WTC11 (cell line): Measurements from ENCODE around the gene PMEPA1. TPM values are rescaled to one million over a fixed set of nuclear protein-coding genes. Genes with fewer than 3 reads are reported as not detected.

Source experiments
- ATAC-seq: fragments of 200-7000 bp; cut with Tn5 transposase; 2 replicates; pipeline ENCODE4 v1.10.0; 2021; ENCODE audit warnings: mild to moderate bottlenecking, moderate library complexity
- CTCF ChIA-PET: fragments of 300-600 bp; sonication (Branson Sonifier 250); formaldehyde crosslinking; loops from one replicate; lab custom pipeline; 2021; ENCODE audit warnings: antibody characterized with exemption; lab: Charles Lee
- POLR2A ChIA-PET: fragments of 350-600 bp; sonication (Branson Sonifier 250); formaldehyde crosslinking; loops from one replicate; lab custom pipeline; 2021; ENCODE audit warnings: antibody characterized with exemption; lab: Charles Lee
- DNase-seq: peaks from one replicate; pipeline ENCODE4 v3.0.0; 2021; ENCODE audit warnings: low spot score
- H3K27ac Mint-ChIP-seq: 2 replicates; pipeline ENCODE4 v1.8.0; 2021; ENCODE audit warnings: mixed read lengths
- H3K27me3 Mint-ChIP-seq: 2 replicates; pipeline ENCODE4 v1.8.0; 2021; ENCODE audit warnings: low read depth, mild to moderate bottlenecking, moderate library complexity, mixed read lengths
- H3K36me3 Mint-ChIP-seq: 2 replicates; pipeline ENCODE4 v1.8.0; 2021; ENCODE audit warnings: mixed read lengths
- H3K4me1 Mint-ChIP-seq: 2 replicates; pipeline ENCODE4 v1.8.0; 2022; ENCODE audit warnings: mixed read lengths
- H3K4me3 Mint-ChIP-seq: 2 replicates; pipeline ENCODE4 v1.8.0; 2021; ENCODE audit warnings: mild to moderate bottlenecking, moderate library complexity, mixed read lengths
- H3K9me3 Mint-ChIP-seq: 2 replicates; pipeline ENCODE4 v1.8.0; 2021; ENCODE audit warnings: mixed read lengths
- FOXK1 ChIP-seq: sonication (generic); formaldehyde crosslinking; IDR thresholded peaks from 2 replicates; pipeline ENCODE4 v1.8.0; 2022; ENCODE audit warnings: mild to moderate bottlenecking, moderate library complexity, missing genetic modification reagents
- MXD4 ChIP-seq: fragments of 250-450 bp; sonication (Bioruptor Pico); IDR thresholded peaks from 2 replicates; pipeline ENCODE4 v1.8.0; 2021; ENCODE audit warnings: mild to moderate bottlenecking, moderate library complexity, borderline replicate concordance
- NR1H2 ChIP-seq: sonication (generic); formaldehyde crosslinking; IDR thresholded peaks from 2 replicates; pipeline ENCODE4 v1.9.0; 2021; ENCODE audit warnings: mild to moderate bottlenecking, moderate library complexity, missing genetic modification reagents
- OVOL2 ChIP-seq: fragments of 250-450 bp; sonication (Bioruptor Pico); IDR thresholded peaks from 2 replicates; pipeline ENCODE4 v1.9.0; 2021; ENCODE audit warnings: mild to moderate bottlenecking, borderline replicate concordance
- SMAD3 ChIP-seq: sonication (generic); formaldehyde crosslinking; IDR thresholded peaks from 2 replicates; pipeline ENCODE4 v1.8.0; 2022; ENCODE audit warnings: missing genetic modification reagents, mild to moderate bottlenecking, borderline replicate concordance
- TCF7 ChIP-seq: sonication (generic); formaldehyde crosslinking; IDR thresholded peaks from 2 replicates; pipeline ENCODE4 v1.8.0; 2022; ENCODE audit warnings: mild to moderate bottlenecking, low read depth, missing genetic modification reagents, moderate library complexity
- TEAD4 ChIP-seq: sonication (generic); formaldehyde crosslinking; IDR thresholded peaks from 2 replicates; pipeline ENCODE4 v1.8.0; 2022; ENCODE audit warnings: mild to moderate bottlenecking, missing genetic modification reagents
- ZBTB21 ChIP-seq: sonication (generic); formaldehyde crosslinking; IDR thresholded peaks from 2 replicates; pipeline ENCODE4 v1.8.1; 2023; ENCODE audit warnings: mild to moderate bottlenecking, missing genetic modification reagents, borderline replicate concordance
- ZNF219 ChIP-seq: sonication (generic); formaldehyde crosslinking; IDR thresholded peaks from 2 replicates; pipeline ENCODE4 v1.8.0; 2023; ENCODE audit warnings: missing genetic modification reagents, mild to moderate bottlenecking, borderline replicate concordance
- ZNF423 ChIP-seq: fragments of 250-450 bp; sonication (Bioruptor Pico); IDR thresholded peaks from 2 replicates; pipeline ENCODE4 v2.1.2; 2022; ENCODE audit warnings: mild to moderate bottlenecking, moderate library complexity
- ZNF671 ChIP-seq: fragments of 250-450 bp; sonication (Bioruptor Pico); IDR thresholded peaks from 2 replicates; pipeline ENCODE4 v1.8.0; 2021; ENCODE audit warnings: mild to moderate bottlenecking
- total RNA-seq: library from RNA; stranded (reverse); gene quantifications from 3 replicates; pipeline ENCODE4 v1.2.3, GENCODE V29; 2021
- TF ChIP-seq, protein P1 (sequence below): sonication (generic); formaldehyde crosslinking; IDR thresholded peaks from 2 replicates; pipeline ENCODE4 v1.8.0; 2022; ENCODE audit warnings: missing genetic modification reagents
- TF ChIP-seq, protein P2 (sequence below): fragments of 250-450 bp; sonication (Bioruptor Pico); IDR thresholded peaks from 2 replicates; pipeline ENCODE4 v1.9.0; 2021; ENCODE audit warnings: moderate library complexity, mild to moderate bottlenecking, inconsistent platforms, borderline replicate concordance
- TF ChIP-seq, protein P3 (sequence below): sonication (generic); formaldehyde crosslinking; IDR thresholded peaks from 2 replicates; pipeline ENCODE4 v1.8.1; 2022; ENCODE audit warnings: mild to moderate bottlenecking, moderate library complexity, missing genetic modification reagents
- TF ChIP-seq, protein P4 (sequence below): sonication (generic); formaldehyde crosslinking; IDR thresholded peaks from 2 replicates; pipeline ENCODE4 v1.8.1; 2023; ENCODE audit warnings: mild to moderate bottlenecking, missing genetic modification reagents
- TF ChIP-seq, protein P5 (sequence below): sonication (generic); formaldehyde crosslinking; IDR thresholded peaks from 2 replicates; pipeline ENCODE4 v1.8.0; 2023; ENCODE audit warnings: missing genetic modification reagents
- TF ChIP-seq, protein P6 (sequence below): sonication (generic); formaldehyde crosslinking; IDR thresholded peaks from 2 replicates; pipeline ENCODE4 v1.8.1; 2022; ENCODE audit warnings: missing genetic modification reagents, borderline replicate concordance

Gene PMEPA1
- total RNA-seq, 1 experiment from 2014 or later, result 40.6 TPM

DNA sequence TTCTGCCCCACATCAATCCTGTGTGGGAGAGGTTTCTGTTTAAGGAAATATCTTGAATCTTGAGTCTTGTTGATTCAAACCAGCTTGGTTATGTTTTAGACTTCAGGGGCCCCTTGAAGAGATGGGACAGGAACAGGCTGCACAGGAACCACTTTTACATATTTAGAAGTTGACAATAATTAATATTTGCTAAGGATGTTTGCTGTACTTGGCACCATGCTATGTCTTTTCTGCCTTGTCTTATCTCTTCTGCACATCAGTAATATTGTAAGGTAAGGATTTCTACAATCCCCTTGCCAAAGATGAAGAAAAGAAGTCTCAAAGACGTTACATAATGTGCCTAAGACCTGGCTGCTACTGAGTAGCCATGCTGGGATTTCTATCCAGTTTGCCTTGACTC is 48.0 kb upstream of the PMEPA1 start:
- no peaks in the 10 kb centered on the region; the same call in 1 of the 2 replicates for H3K36me3 Mint-ChIP-seq
- TF ChIP-seq NR1H2 (CRISPR knock-in tag) (no peak), ZNF423 (CRISPR knock-in tag) (no peak), OVOL2 (no peak), ZBTB21 (CRISPR knock-in tag) (no peak), FOXK1 (CRISPR knock-in tag) (no peak), SMAD3 (CRISPR knock-in tag) (no peak), TCF7 (no peak), ZNF671 (CRISPR knock-in tag) (no peak)
- TF ChIP-seq, protein P1, sequence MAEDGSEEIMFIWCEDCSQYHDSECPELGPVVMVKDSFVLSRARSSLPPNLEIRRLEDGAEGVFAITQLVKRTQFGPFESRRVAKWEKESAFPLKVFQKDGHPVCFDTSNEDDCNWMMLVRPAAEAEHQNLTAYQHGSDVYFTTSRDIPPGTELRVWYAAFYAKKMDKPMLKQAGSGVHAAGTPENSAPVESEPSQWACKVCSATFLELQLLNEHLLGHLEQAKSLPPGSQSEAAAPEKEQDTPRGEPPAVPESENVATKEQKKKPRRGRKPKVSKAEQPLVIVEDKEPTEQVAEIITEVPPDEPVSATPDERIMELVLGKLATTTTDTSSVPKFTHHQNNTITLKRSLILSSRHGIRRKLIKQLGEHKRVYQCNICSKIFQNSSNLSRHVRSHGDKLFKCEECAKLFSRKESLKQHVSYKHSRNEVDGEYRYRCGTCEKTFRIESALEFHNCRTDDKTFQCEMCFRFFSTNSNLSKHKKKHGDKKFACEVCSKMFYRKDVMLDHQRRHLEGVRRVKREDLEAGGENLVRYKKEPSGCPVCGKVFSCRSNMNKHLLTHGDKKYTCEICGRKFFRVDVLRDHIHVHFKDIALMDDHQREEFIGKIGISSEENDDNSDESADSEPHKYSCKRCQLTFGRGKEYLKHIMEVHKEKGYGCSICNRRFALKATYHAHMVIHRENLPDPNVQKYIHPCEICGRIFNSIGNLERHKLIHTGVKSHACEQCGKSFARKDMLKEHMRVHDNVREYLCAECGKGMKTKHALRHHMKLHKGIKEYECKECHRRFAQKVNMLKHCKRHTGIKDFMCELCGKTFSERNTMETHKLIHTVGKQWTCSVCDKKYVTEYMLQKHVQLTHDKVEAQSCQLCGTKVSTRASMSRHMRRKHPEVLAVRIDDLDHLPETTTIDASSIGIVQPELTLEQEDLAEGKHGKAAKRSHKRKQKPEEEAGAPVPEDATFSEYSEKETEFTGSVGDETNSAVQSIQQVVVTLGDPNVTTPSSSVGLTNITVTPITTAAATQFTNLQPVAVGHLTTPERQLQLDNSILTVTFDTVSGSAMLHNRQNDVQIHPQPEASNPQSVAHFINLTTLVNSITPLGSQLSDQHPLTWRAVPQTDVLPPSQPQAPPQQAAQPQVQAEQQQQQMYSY (CRISPR knock-in tag), result no peak
- TF ChIP-seq, protein P2, sequence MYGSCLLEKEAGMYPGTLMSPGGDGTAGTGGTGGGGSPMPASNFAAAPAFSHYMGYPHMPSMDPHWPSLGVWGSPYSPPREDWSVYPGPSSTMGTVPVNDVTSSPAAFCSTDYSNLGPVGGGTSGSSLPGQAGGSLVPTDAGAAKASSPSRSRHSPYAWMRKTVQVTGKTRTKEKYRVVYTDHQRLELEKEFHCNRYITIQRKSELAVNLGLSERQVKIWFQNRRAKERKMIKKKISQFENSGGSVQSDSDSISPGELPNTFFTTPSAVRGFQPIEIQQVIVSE (CRISPR knock-in tag), result no peak
- TF ChIP-seq, protein P3, sequence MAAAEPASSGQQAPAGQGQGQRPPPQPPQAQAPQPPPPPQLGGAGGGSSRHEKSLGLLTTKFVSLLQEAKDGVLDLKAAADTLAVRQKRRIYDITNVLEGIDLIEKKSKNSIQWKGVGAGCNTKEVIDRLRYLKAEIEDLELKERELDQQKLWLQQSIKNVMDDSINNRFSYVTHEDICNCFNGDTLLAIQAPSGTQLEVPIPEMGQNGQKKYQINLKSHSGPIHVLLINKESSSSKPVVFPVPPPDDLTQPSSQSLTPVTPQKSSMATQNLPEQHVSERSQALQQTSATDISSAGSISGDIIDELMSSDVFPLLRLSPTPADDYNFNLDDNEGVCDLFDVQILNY (CRISPR knock-in tag), result no peak
- TF ChIP-seq, protein P4, sequence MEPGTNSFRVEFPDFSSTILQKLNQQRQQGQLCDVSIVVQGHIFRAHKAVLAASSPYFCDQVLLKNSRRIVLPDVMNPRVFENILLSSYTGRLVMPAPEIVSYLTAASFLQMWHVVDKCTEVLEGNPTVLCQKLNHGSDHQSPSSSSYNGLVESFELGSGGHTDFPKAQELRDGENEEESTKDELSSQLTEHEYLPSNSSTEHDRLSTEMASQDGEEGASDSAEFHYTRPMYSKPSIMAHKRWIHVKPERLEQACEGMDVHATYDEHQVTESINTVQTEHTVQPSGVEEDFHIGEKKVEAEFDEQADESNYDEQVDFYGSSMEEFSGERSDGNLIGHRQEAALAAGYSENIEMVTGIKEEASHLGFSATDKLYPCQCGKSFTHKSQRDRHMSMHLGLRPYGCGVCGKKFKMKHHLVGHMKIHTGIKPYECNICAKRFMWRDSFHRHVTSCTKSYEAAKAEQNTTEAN (CRISPR knock-in tag), result no peak
- no peak overlapping the region for H3K4me3 Mint-ChIP-seq
- peaks cover 12% of the 10 kb centered on the region for H3K9me3 Mint-ChIP-seq
- no peak overlapping the region for H3K27ac Mint-ChIP-seq
- CTCF ChIA-PET, result no interaction called here
- peaks cover 15% of the 10 kb centered on the region for H3K4me1 Mint-ChIP-seq
- peaks cover 9% of the 10 kb centered on the region for H3K27me3 Mint-ChIP-seq
- DNase-seq (no peak), ATAC-seq (no peak)
- POLR2A ChIA-PET, result no interaction called here

DNA sequence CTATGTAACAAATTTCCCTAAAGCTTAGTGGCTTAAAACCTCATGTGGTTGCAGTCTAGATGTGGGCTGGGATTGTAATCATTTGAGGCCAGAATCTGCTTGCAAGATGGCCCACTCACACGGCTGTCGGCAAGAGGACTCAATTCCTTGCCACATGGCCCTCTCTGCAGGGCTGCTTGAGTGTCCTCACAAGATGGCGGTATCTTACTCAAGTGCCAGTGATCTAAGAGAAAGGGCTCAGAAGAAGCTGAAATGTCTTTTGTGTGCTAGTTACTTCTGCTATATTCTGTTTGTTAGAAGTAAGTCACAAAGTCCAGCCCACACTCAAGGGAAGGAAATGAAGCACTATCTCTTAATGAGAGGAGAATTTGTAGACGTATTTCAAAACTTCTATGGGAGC is 47.1 kb upstream of the PMEPA1 start:
- ChIA-PET CTCF (no interaction called here), POLR2A (no interaction called here)
- ATAC-seq (no peak), DNase-seq (no peak)
- Mint-ChIP-seq H3K4me1 (peaks cover 15% of the 10 kb centered on the region), H3K36me3 (no peaks in the 10 kb centered on the region; the same call in 1 of the 2 replicates), H3K9me3 (peaks cover 12% of the 10 kb centered on the region), H3K4me3 (no peak overlapping the region), H3K27ac (no peak overlapping the region), H3K27me3 (peaks cover 7% of the 10 kb centered on the region)
- TF ChIP-seq ZNF423 (CRISPR knock-in tag), result no peak
- no peak for TF ChIP-seq ZNF219 (CRISPR knock-in tag)
- TF ChIP-seq, protein P5, sequence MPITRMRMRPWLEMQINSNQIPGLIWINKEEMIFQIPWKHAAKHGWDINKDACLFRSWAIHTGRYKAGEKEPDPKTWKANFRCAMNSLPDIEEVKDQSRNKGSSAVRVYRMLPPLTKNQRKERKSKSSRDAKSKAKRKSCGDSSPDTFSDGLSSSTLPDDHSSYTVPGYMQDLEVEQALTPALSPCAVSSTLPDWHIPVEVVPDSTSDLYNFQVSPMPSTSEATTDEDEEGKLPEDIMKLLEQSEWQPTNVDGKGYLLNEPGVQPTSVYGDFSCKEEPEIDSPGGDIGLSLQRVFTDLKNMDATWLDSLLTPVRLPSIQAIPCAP, result no peak

DNA sequence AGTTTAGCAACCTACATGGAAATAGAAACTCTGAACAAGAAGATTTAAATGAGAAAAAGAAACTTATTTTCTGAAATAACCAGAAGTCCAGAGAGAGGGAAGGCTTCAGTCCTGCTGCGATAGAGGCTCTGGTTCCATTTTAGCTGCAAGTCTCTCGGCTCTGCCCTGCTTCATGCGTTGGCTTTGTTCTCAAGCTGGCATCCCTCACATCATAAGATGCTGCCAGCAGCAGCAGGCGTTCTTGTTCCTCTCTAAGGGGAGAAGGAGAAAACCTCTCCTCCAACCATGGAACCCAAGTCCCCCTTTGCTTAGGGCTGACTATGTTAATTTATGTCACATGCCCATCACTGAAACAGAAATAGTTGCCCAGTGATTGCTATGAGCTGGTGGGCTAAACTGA is 46.4 kb upstream of the PMEPA1 start:
- peaks cover 15% of the 10 kb centered on the region for H3K4me1 Mint-ChIP-seq
- POLR2A ChIA-PET, result no interaction called here
- DNase-seq (no peak), ATAC-seq (no peak)
- CTCF ChIA-PET, result no interaction called here
- no peaks in the 10 kb centered on the region; the same call in 1 of the 2 replicates for H3K36me3 Mint-ChIP-seq
- no peak overlapping the region for H3K4me3 Mint-ChIP-seq
- TF ChIP-seq MXD4 (CRISPR knock-in tag), result no peak
- TF ChIP-seq, protein P6, sequence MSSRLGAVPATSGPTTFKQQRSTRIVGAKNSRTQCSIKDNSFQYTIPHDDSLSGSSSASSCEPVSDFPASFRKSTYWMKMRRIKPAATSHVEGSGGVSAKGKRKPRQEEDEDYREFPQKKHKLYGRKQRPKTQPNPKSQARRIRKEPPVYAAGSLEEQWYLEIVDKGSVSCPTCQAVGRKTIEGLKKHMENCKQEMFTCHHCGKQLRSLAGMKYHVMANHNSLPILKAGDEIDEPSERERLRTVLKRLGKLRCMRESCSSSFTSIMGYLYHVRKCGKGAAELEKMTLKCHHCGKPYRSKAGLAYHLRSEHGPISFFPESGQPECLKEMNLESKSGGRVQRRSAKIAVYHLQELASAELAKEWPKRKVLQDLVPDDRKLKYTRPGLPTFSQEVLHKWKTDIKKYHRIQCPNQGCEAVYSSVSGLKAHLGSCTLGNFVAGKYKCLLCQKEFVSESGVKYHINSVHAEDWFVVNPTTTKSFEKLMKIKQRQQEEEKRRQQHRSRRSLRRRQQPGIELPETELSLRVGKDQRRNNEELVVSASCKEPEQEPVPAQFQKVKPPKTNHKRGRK (CRISPR knock-in tag), result no peak
- no peak for TF ChIP-seq TEAD4 (CRISPR knock-in tag)
- no peak overlapping the region for H3K27ac Mint-ChIP-seq
- peaks cover 12% of the 10 kb centered on the region for H3K9me3 Mint-ChIP-seq
- peaks cover 7% of the 10 kb centered on the region for H3K27me3 Mint-ChIP-seq
